Activated T-helper 1 cell treated with anti-CD3 and anti-CD28 coated beads, Interleukin-12 subunit alpha, Interleukin-12 subunit beta, Interleukin-2, Interleukin-4 antibody, amounts not matched to agents 30 ng/mL and 10 ng/mL and 1 ng/mL, durations not matched to agents 14 hours and 24 hours and 36 hours (primary cell): ENCODE results near the gene ST8SIA1. TPM values are rescaled to one million over a fixed set of nuclear protein-coding genes. Genes with fewer than 3 reads are reported as not detected.
"Not testable (repeated sequence)": the region's sequence is repeated elsewhere in the genome, so short reads cannot be mapped to it uniquely, and the experiment has no call there.

ENCODE experiments used
- DNase-seq: peaks from one replicate; pipeline ENCODE4 v3.0.0; 2021; ENCODE audit warnings: low spot score
- H3K27ac Mint-ChIP-seq: one replicate; pipeline ENCODE4 v1.8.0; 2021; ENCODE audit warnings: mild to moderate bottlenecking, mixed read lengths
- H3K27me3 Mint-ChIP-seq: one replicate; pipeline ENCODE4 v1.8.0; 2022; ENCODE audit warnings: mild to moderate bottlenecking, moderate library complexity, mixed read lengths; ENCODE audit not compliant: insufficient read depth
- H3K36me3 Mint-ChIP-seq: one replicate; pipeline ENCODE4 v1.8.0; 2021; ENCODE audit warnings: low read depth, mixed read lengths
- H3K4me1 Mint-ChIP-seq: one replicate; pipeline ENCODE4 v1.8.0; 2021; ENCODE audit warnings: low read depth, mixed read lengths
- H3K4me3 Mint-ChIP-seq: one replicate; pipeline ENCODE4 v1.8.0; 2021; ENCODE audit warnings: mild to moderate bottlenecking, moderate library complexity, mixed read lengths
- H3K9me3 Mint-ChIP-seq: one replicate; pipeline ENCODE4 v1.8.0; 2021; ENCODE audit warnings: mixed read lengths
- intact Hi-C: fragments of 100-400 bp; cut with micrococcal nuclease; formaldehyde crosslinking; loops from one replicate; pipeline ENCODE4 v1.15.1; 2024
- total RNA-seq: library from RNA; stranded (reverse); gene quantifications from 2 replicates; pipeline ENCODE4 v1.2.3, GENCODE V29; 2022

The ST8SIA1 gene
- total RNA-seq, 1 donor from 2014 or later = 0.57 TPM

GRCh38 chr12:22163594-22163993, 170.9 kb downstream of the ST8SIA1 start:
- peaks cover 3% of the 10 kb centered on the region for H3K9me3 Mint-ChIP-seq
- H3K27me3 Mint-ChIP-seq = no peaks in the 10 kb centered on the region
- DNase-seq = no peak
- peaks cover 17% of the 10 kb centered on the region for H3K4me1 Mint-ChIP-seq
- H3K36me3 Mint-ChIP-seq = peaks cover 3% of the 10 kb centered on the region
- no peak overlapping the region for H3K4me3 Mint-ChIP-seq
- H3K27ac Mint-ChIP-seq = no peak overlapping the region
- intact Hi-C loops = no loop called here

- Mint-ChIP-seq H3K27me3 (no peaks in the 10 kb centered on the region), H3K36me3 (peaks cover 3% of the 10 kb centered on the region), H3K27ac (peak overlapping the region; percentile 4), H3K9me3 (peaks cover 3% of the 10 kb centered on the region), H3K4me3 (no peak overlapping the region), H3K4me1 (peaks cover 17% of the 10 kb centered on the region)
- DNase-seq = no peak
- intact Hi-C loops = no loop called here
Observed at GRCh38 chr12:22160396-22161003, 174.0 kb downstream of the ST8SIA1 start.

GRCh38 chr12:22149286-22149685, 185.2 kb downstream of the ST8SIA1 start:
- intact Hi-C loops, H3K27ac Mint-ChIP-seq: not testable (repeated sequence)
- peaks cover 25% of the 10 kb centered on the region for H3K4me1 Mint-ChIP-seq

GRCh38 chr12:22146686-22147085, 187.8 kb downstream of the ST8SIA1 start:
- intact Hi-C loops, H3K4me3 Mint-ChIP-seq, H3K27me3 Mint-ChIP-seq: not testable (repeated sequence)
- peaks cover 19% of the 10 kb centered on the region for H3K9me3 Mint-ChIP-seq
- peaks cover 11% of the 10 kb centered on the region for H3K36me3 Mint-ChIP-seq
- peaks cover 25% of the 10 kb centered on the region for H3K4me1 Mint-ChIP-seq
- H3K27ac Mint-ChIP-seq = peak overlapping the region; percentile 27
- peak; percentile 44 for DNase-seq

More at GRCh38 chr12:22149286-22149685, 185.2 kb downstream of the ST8SIA1 start:
- not testable (repeated sequence) for DNase-seq, H3K4me3 Mint-ChIP-seq, H3K27me3 Mint-ChIP-seq
- Mint-ChIP-seq H3K36me3 (peaks cover 11% of the 10 kb centered on the region), H3K9me3 (peaks cover 19% of the 10 kb centered on the region)

Other genes starting within 250 kb of the ST8SIA1 start
- 30.0 and 35.5 TPM in 2 replicates for gene C2CD5, start 209.8 kb upstream of the ST8SIA1 start, total RNA-seq